Endothelial cell of umbilical vein (primary cell): Measurements from ENCODE around the gene ALG5. TPM values are rescaled to one million over a fixed set of nuclear protein-coding genes. Genes with fewer than 3 reads are reported as not detected.

Source experiments
- BruUV-seq: library from RNA; stranded (reverse); fragments of 400-500 nt; replicated peaks from 2 replicates; lab custom pipeline; 2021; lab: Mats Ljungman, UMichigan
- CTCF ChIA-PET: fragments of 300-600, 350-600 bp; sonication (Branson Sonifier 250); formaldehyde crosslinking; loops from one replicate; lab custom pipeline; 2021; ENCODE audit warnings: antibody characterized with exemption, inconsistent platforms; lab: Charles Lee
- POLR2A ChIA-PET: fragments of 300-600, 350-600 bp; sonication (Branson Sonifier 250); formaldehyde crosslinking; loops from one replicate; lab custom pipeline; 2021; ENCODE audit warnings: antibody characterized with exemption, inconsistent platforms; lab: Charles Lee
- DNase-seq: peaks from one replicate; pipeline ENCODE4 v3.0.0-alpha.2; 2011; ENCODE audit warnings: low read depth, low spot score
- FAIRE-seq: peaks from 2 replicates; lab custom pipeline; 2011; peaks lifted over from hg19 to GRCh38; lab: Jason Lieb, UNC
- H2AFZ ChIP-seq: 2 replicates; pipeline ENCODE4 v1.6.0; 2012; ENCODE audit warnings: low read depth, low read length, control low read depth, inconsistent platforms
- H3K27ac ChIP-seq: 2 replicates; pipeline ENCODE4 v1.5.1; 2011; ENCODE audit warnings: low read depth, mild to moderate bottlenecking, control low read depth, low read length, moderate library complexity; ENCODE audit not compliant: insufficient read depth
- H3K27me3 ChIP-seq, 2 experiments: 2 replicates each; pipeline versions ENCODE4 v1.6.0 to v1.6.1; 2011; ENCODE audit warnings: low read length in 2 of 2, mixed read lengths in 1 of 2; ENCODE audit not compliant: control insufficient read depth in 2 of 2, insufficient read depth in 2 of 2
- H3K36me3 ChIP-seq, 2 experiments: 2 replicates in 1 of 2; 3 replicates in 1 of 2; pipeline ENCODE4 v1.5.1; 2011; ENCODE audit warnings: low read length in 2 of 2, mild to moderate bottlenecking in 1 of 2, moderate library complexity in 1 of 2; ENCODE audit not compliant: control insufficient read depth in 2 of 2, insufficient read depth in 2 of 2; ENCODE audit errors: extremely low read depth in 1 of 2
- H3K4me1 ChIP-seq: 3 replicates; pipeline ENCODE4 v1.5.1; 2011; ENCODE audit warnings: mild to moderate bottlenecking, low read length; ENCODE audit not compliant: control insufficient read depth, insufficient read depth; ENCODE audit errors: extremely low read depth
- H3K4me2 ChIP-seq: 2 replicates; pipeline ENCODE4 v1.6.1; 2011; ENCODE audit warnings: low read length, control low read depth, mixed read lengths; ENCODE audit not compliant: insufficient read depth
- H3K4me3 ChIP-seq, 3 experiments: fragments of 200-600 bp in 1 of 3; sonication (generic), shearing (Covaris generic) in 1 of 3; replicated peaks in 1 of 3; 2 replicates each; pipeline ENCODE4 v1.5.1; 2011 to 2016; ENCODE audit warnings: control low read depth in 3 of 3, low read length in 3 of 3, mild to moderate bottlenecking in 2 of 3, inconsistent platforms in 1 of 3, low read depth in 1 of 3, moderate library complexity in 1 of 3; ENCODE audit not compliant: insufficient read depth in 1 of 3
- H3K79me2 ChIP-seq: 2 replicates; pipeline ENCODE4 v1.6.0; 2012; ENCODE audit warnings: low read length, inconsistent platforms; ENCODE audit not compliant: control insufficient read depth, insufficient read depth
- H3K9ac ChIP-seq: replicated peaks from 2 replicates; pipeline ENCODE3; 2011; ENCODE audit warnings: low read length, control low read depth; ENCODE audit not compliant: insufficient read depth; ENCODE audit errors: extremely low read depth
- H3K9me1 ChIP-seq: replicated peaks from 3 replicates; pipeline ENCODE4 v1.6.0; 2011; ENCODE audit warnings: mild to moderate bottlenecking, low read length; ENCODE audit not compliant: control insufficient read depth, insufficient read depth; ENCODE audit errors: extremely low read depth
- H3K9me3 ChIP-seq: replicated peaks from 2 replicates; pipeline ENCODE4 v1.5.1; 2012; ENCODE audit warnings: low read length, inconsistent platforms; ENCODE audit not compliant: control insufficient read depth, insufficient read depth
- H4K20me1 ChIP-seq: replicated peaks from 2 replicates; pipeline ENCODE3; 2011; ENCODE audit warnings: mild to moderate bottlenecking, low read length; ENCODE audit not compliant: control insufficient read depth, insufficient read depth; ENCODE audit errors: extremely low read depth
- FOS ChIP-seq: IDR thresholded peaks from 2 replicates; pipeline ENCODE4 v1.6.1; 2011; ENCODE audit warnings: mild to moderate bottlenecking, low read length, moderate library complexity, borderline replicate concordance; ENCODE audit not compliant: insufficient read depth
- MAX ChIP-seq: IDR thresholded peaks from 2 replicates; pipeline ENCODE4 v1.6.1; 2011; ENCODE audit not compliant: insufficient read depth, insufficient read length
- POLR2A ChIP-seq: IDR thresholded peaks from 2 replicates; pipeline ENCODE4 v1.6.1; 2012; ENCODE audit warnings: low read depth, mild to moderate bottlenecking, control low read depth, low read length
- dilution Hi-C: fragments of 300-500 bp; cut with MboI; formaldehyde crosslinking; loops from one replicate; pipeline ENCODE4 v1.15.0; 2019; ENCODE audit warnings: low sequenced_read_pairs; ENCODE audit not compliant: extremely low pct_ligation_motif_present
- intact Hi-C: fragments of 100-400 bp; cut with micrococcal nuclease; formaldehyde crosslinking; loops from one replicate; pipeline ENCODE4 v1.10.0; 2022
- polyA plus RNA-seq, 4 experiments: library from polyadenylated mRNA; depleted of rRNA in 3 of 4; stranded (reverse) in 3 of 4; unstranded in 1 of 4; fragments of >200 nt; gene quantifications; 2 replicates each; pipeline versions ENCODE4 v1.2.1 to v1.2.3, GENCODE V29; 2011 to 2012; ENCODE audit warnings: missing spikeins in 1 of 4
- total RNA-seq: library from RNA; stranded (reverse); gene quantifications from 2 replicates; pipeline ENCODE4 v1.2.3, GENCODE V29; 2021
- TF ChIP-seq, protein P1 (sequence below), 2 donors: IDR thresholded peaks; 1 replicate in 1 of 2; 2 replicates in 1 of 2; pipeline ENCODE4 v1.5.1; 2011; ENCODE audit warnings: low read length in 2 of 2, mild to moderate bottlenecking in 2 of 2, moderate library complexity in 2 of 2, control low read depth in 1 of 2, inconsistent platforms in 1 of 2, low read depth in 1 of 2; ENCODE audit not compliant: insufficient read depth in 1 of 2; ENCODE audit errors: extremely low read depth in 1 of 2

The ALG5 gene
- total and polyA plus RNA-seq, 2 donors (not counting 3 experiments of a cell fraction or from before 2014, with no cell fraction given) = 24.4 to 29.3 TPM

DNA sequence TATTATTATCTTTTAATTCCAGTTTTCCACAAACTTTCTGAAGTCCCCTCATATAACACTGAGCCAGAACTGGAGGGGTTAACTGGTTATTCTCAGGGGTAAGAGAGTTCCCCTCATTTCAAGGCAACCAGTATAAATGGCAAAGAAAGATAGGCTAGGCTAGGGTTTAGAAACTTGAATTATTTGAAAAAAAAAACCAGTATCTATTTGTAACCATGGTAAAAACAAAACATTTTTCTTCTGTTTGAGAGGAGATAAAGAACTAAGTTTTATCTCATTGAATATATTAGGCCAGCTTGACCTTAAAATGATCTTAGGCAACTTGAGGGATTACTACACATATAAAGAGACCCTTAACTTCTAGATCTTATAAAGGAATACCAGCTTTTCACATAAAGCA lies 40.8 kb upstream of the ALG5 start:
- POLR2A ChIA-PET = no interaction called here

DNA sequence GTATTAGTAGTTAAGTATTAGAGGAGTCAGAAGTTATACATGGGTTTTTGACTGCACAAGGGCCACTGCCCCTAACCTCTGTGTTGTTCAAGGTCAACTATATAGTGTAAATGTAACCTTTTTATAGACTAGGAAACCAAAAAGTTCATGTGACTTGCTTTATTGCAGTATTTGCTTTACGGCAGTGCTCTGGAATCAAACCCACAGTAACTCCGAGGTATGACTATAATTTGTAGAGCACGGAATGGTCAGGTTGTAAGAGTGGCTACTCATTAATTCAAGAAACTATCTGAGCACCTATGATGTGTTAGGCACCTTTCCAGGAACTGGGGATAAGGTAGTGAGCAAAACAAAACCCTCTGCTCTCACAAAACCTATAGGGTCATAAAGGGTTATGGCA lies 38.1 kb upstream of the ALG5 start:
- Histone ChIP-seq H3K9me3 (no peaks in the 10 kb centered on the region), H3K27me3 (no peaks in the 10 kb centered on the region), H2AFZ (no peak overlapping the region), H3K27ac (no peak overlapping the region), H3K36me3 (peaks cover 29 to 36% of the 10 kb centered on the region in 2 experiments), H3K4me3 (no peak overlapping the region), H3K4me2 (no peak overlapping the region), H3K79me2 (peaks cover 1% of the 10 kb centered on the region), H3K4me1 (no peaks in the 10 kb centered on the region), H4K20me1 (no peaks in the 10 kb centered on the region), H3K9me1 (no peaks in the 10 kb centered on the region), H3K9ac (no peak overlapping the region)
- dilution Hi-C loops (no loop called here), intact Hi-C loops (no loop called here)
- DNase-seq = no peak
- no TSS peak for BruUV-seq
- no peak for FAIRE-seq
- CTCF ChIA-PET = interaction anchor here (1.4 kb wide), 1 partner anchor 10 kb away, joined by 3 read pairs; no protein-coding TSS in a partner anchor
- TF ChIP-seq FOS = no peak
- POLR2A ChIA-PET = no interaction called here

More for the DNA sequence above, 40.8 kb upstream of the ALG5 start:
- dilution Hi-C loops = no loop called here
- intact Hi-C loops = no loop called here
- BruUV-seq = no TSS peak
- Histone ChIP-seq H3K4me2 (no peak overlapping the region), H3K79me2 (no peaks in the 10 kb centered on the region), H3K36me3 (peaks cover 20 to 27% of the 10 kb centered on the region in 2 experiments), H3K27me3 (no peaks in the 10 kb centered on the region), H3K4me1 (peaks cover 7% of the 10 kb centered on the region), H4K20me1 (no peaks in the 10 kb centered on the region), H3K4me3 (no peak overlapping the region), H3K27ac (no peak overlapping the region), H2AFZ (no peak overlapping the region), H3K9me3 (no peaks in the 10 kb centered on the region), H3K9ac (no peak overlapping the region), H3K9me1 (no peaks in the 10 kb centered on the region)
- CTCF ChIA-PET = no interaction called here
- TF ChIP-seq POLR2A = no peak
- TF ChIP-seq MAX = no peak
- TF ChIP-seq FOS = no peak
- TF ChIP-seq, protein P1, sequence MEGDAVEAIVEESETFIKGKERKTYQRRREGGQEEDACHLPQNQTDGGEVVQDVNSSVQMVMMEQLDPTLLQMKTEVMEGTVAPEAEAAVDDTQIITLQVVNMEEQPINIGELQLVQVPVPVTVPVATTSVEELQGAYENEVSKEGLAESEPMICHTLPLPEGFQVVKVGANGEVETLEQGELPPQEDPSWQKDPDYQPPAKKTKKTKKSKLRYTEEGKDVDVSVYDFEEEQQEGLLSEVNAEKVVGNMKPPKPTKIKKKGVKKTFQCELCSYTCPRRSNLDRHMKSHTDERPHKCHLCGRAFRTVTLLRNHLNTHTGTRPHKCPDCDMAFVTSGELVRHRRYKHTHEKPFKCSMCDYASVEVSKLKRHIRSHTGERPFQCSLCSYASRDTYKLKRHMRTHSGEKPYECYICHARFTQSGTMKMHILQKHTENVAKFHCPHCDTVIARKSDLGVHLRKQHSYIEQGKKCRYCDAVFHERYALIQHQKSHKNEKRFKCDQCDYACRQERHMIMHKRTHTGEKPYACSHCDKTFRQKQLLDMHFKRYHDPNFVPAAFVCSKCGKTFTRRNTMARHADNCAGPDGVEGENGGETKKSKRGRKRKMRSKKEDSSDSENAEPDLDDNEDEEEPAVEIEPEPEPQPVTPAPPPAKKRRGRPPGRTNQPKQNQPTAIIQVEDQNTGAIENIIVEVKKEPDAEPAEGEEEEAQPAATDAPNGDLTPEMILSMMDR (IDR thresholded peaks at IDR 0.05; ENCODE audit: extremely low read depth in 1 of 2, insufficient read depth in 1 of 2, low read depth in 1 of 2, low read length in 2 of 2) = no peak
- DNase-seq (no peak), FAIRE-seq (no peak)
